Bronchial epithelial cell (primary cell): ENCODE results near the gene AVPR2. TPM values are rescaled to one million over a fixed set of nuclear protein-coding genes. Genes with fewer than 3 reads are reported as not detected.
A peak's percentile ranks its signal among the peaks of the same experiment; 100 is the strongest.

Experiments used
- DNase-seq: peaks from one replicate; pipeline ENCODE4 v3.0.0-alpha.2; 2010; ENCODE audit warnings: low read depth
- FAIRE-seq: peaks from 2 replicates; lab custom pipeline; 2011; peaks lifted over from hg19 to GRCh38; lab: Jason Lieb, UNC
- H3K27me3 ChIP-seq: 2 replicates; pipeline ENCODE4 v1.5.1; 2011; ENCODE audit warnings: low read length; ENCODE audit not compliant: control insufficient read depth, insufficient read depth
- H3K36me3 ChIP-seq: 2 replicates; pipeline ENCODE4 v1.5.1; 2011; ENCODE audit warnings: low read length; ENCODE audit not compliant: control insufficient read depth, insufficient read depth
- H3K4me3 ChIP-seq: 2 replicates; pipeline ENCODE4 v1.5.1; 2011; ENCODE audit warnings: mild to moderate bottlenecking, low read depth, low read length, control low read depth
- total RNA-seq: library from RNA; depleted of rRNA; stranded (reverse); fragments of >200 nt; gene quantifications from 2 replicates; pipeline ENCODE4 v1.2.1, GENCODE V29; 2014
- TF ChIP-seq, protein P1 (sequence below): IDR thresholded peaks from 2 replicates; pipeline ENCODE4 v1.5.1; 2011; ENCODE audit warnings: mild to moderate bottlenecking, moderate library complexity, low read length, control low read depth, inconsistent platforms; ENCODE audit not compliant: insufficient read depth, severe bottlenecking

The AVPR2 gene
- total RNA-seq, 1 donor from 2014 or later: not detected

- DNase-seq (no peak), FAIRE-seq (peak; percentile 93)
- H3K4me3 ChIP-seq: no peak overlapping the region
- no peaks in the 10 kb centered on the region for H3K36me3 ChIP-seq
- H3K27me3 ChIP-seq: peaks cover 6% of the 10 kb centered on the region
- TF ChIP-seq, protein P1, sequence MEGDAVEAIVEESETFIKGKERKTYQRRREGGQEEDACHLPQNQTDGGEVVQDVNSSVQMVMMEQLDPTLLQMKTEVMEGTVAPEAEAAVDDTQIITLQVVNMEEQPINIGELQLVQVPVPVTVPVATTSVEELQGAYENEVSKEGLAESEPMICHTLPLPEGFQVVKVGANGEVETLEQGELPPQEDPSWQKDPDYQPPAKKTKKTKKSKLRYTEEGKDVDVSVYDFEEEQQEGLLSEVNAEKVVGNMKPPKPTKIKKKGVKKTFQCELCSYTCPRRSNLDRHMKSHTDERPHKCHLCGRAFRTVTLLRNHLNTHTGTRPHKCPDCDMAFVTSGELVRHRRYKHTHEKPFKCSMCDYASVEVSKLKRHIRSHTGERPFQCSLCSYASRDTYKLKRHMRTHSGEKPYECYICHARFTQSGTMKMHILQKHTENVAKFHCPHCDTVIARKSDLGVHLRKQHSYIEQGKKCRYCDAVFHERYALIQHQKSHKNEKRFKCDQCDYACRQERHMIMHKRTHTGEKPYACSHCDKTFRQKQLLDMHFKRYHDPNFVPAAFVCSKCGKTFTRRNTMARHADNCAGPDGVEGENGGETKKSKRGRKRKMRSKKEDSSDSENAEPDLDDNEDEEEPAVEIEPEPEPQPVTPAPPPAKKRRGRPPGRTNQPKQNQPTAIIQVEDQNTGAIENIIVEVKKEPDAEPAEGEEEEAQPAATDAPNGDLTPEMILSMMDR: no peak
Measured at GRCh38 chrX:153889123-153889522, 15.3 kb upstream of the AVPR2 start.

DNA sequence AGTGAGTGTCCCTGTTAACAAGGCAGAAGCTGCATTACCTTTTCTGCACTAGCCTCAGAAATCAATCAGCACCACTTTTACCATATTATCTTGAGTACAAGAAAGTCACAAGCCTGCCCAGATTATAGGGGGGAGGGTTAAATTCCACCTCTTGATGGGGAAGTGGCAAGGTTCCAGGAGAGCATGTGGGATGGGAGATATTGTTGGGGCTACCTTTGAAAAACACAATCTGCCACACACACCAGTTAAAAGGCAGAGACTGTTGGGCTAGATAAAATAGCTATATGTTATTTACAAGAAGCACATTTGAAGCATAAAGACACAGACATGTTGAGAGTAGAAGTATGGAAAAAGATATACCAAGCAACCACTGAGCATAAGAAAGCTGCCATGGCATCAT lies 6.6 kb upstream of the AVPR2 start:
- FAIRE-seq: no peak
- TF ChIP-seq, protein P1: no peak

GRCh38 chrX:153900831-153901752 lies 3.4 kb upstream of the AVPR2 start:
- DNase-seq (peak; percentile 70), FAIRE-seq (peak; percentile 55)
- Histone ChIP-seq H3K4me3 (no peak overlapping the region), H3K36me3 (no peaks in the 10 kb centered on the region), H3K27me3 (no peaks in the 10 kb centered on the region)
- TF ChIP-seq, protein P1: no peak

More for the DNA sequence above, 6.6 kb upstream of the AVPR2 start:
- DNase-seq: no peak
- Histone ChIP-seq H3K36me3 (no peaks in the 10 kb centered on the region), H3K27me3 (no peaks in the 10 kb centered on the region), H3K4me3 (no peak overlapping the region)

DNA sequence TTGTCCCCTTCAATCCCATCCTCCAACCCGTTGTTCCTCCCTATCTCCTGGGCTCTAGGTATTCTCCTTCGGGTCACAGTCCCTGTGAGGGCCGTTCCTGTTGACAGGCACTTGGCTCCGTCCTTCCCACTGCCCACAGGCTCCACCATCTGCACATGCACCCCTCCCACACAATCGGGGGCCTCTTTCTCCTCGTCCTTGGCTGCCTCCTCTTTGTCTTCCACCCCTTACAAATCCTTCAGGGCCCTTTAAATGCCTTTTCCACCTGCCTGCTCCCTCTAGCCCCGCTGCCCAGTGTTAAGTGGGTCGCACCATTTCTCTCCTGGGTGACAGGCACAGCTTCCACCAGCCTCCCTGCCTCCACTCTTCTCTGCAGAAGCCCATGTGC lies 2.7 kb upstream of the AVPR2 start:
- H3K4me3 ChIP-seq: no peak overlapping the region
- FAIRE-seq: no peak
- DNase-seq: no peak
- TF ChIP-seq, protein P1: no peak
- H3K27me3 ChIP-seq: no peaks in the 10 kb centered on the region
- H3K36me3 ChIP-seq: no peaks in the 10 kb centered on the region

DNA sequence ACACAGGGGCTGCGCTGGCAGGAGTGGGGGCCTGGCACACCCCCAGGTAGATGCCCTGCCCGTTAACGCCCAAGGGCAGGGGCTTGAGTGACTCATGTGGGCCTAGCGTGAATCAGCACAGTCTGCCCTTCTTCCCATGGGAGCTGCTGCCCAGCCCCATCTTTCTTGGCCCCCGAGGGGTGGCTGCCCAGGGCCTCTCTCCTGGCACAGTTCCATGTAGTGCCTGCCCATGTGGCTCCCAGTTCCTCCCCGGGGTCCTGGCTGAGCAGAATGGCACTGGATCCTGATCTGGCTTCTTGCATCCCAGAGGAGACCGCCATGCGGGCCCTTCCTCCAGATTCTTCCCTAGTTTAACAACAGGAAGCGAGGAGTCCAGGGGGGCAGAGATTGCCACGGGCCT lies 2.1 kb upstream of the AVPR2 start:
- TF ChIP-seq, protein P1: no peak
- H3K36me3 ChIP-seq: no peaks in the 10 kb centered on the region
- H3K27me3 ChIP-seq: no peaks in the 10 kb centered on the region
- no peak for DNase-seq
- H3K4me3 ChIP-seq: no peak overlapping the region
- FAIRE-seq: no peak
